Activated naive CD4-positive, alpha-beta T cell treated with anti-CD3 and anti-CD28 coated beads, Interleukin-2, amount 50 U/mL, for 72 hours (primary cell): ENCODE results near the gene AFAP1. TPM values are rescaled to one million over a fixed set of nuclear protein-coding genes. Genes with fewer than 3 reads are reported as not detected.

Source experiments
- ATAC-seq, 2 donors: fragments of 150-1000 bp; cut with Tn5 transposase; 2 replicates each; pipeline ENCODE4 v1.10.0; 2021; ENCODE audit warnings: mild to moderate bottlenecking in 2 of 2, moderate library complexity in 2 of 2
- DNase-seq, 2 donors: peaks; one replicate each; pipeline ENCODE4 v3.0.0; 2021 to 2022; ENCODE audit warnings: low spot score in 2 of 2
- H3K27ac Mint-ChIP-seq, 2 donors: one replicate each; pipeline ENCODE4 v1.8.0; 2022; ENCODE audit warnings: mild to moderate bottlenecking in 2 of 2, mixed read lengths in 2 of 2
- H3K36me3 Mint-ChIP-seq, 2 donors: one replicate each; pipeline ENCODE4 v1.8.0; 2022; ENCODE audit warnings: mixed read lengths in 2 of 2
- H3K9me3 Mint-ChIP-seq, 2 donors: one replicate each; pipeline ENCODE4 v1.8.0; 2022; ENCODE audit warnings: mixed read lengths in 2 of 2
- total RNA-seq, 2 donors: library from RNA; stranded (reverse); gene quantifications; one replicate each; pipeline ENCODE4 v1.2.3, GENCODE V29; 2022

AFAP1 gene
- total RNA-seq, 2 donors from 2014 or later: 10.2 to 41.9 TPM

DNA sequence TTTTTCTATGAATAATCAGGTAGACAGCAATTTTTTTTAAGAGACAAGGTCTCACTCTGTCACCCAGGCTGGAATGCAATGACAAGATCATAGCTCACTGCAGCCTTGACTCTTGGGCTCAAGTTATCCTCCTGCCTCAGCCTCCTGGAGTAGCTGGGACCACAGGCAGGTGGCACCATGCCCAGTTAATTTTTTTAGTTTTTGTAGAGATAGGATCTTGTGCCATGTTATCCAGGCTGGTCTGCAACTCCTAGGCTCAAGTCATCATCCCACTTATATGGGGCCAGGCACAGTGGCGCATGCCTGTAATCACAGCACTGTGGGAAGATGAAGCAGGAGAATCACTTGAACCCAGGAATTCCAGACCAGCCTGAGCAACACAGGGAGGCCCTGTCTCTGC is 26.8 kb downstream of the AFAP1 start:
- no peak overlapping the region for H3K27ac Mint-ChIP-seq
- no peaks in the 10 kb centered on the region for H3K9me3 Mint-ChIP-seq
- ATAC-seq (no peak), DNase-seq (no peak)
- H3K36me3 Mint-ChIP-seq: peaks cover 0 to 25% of the 10 kb centered on the region in 2 donors

DNA sequence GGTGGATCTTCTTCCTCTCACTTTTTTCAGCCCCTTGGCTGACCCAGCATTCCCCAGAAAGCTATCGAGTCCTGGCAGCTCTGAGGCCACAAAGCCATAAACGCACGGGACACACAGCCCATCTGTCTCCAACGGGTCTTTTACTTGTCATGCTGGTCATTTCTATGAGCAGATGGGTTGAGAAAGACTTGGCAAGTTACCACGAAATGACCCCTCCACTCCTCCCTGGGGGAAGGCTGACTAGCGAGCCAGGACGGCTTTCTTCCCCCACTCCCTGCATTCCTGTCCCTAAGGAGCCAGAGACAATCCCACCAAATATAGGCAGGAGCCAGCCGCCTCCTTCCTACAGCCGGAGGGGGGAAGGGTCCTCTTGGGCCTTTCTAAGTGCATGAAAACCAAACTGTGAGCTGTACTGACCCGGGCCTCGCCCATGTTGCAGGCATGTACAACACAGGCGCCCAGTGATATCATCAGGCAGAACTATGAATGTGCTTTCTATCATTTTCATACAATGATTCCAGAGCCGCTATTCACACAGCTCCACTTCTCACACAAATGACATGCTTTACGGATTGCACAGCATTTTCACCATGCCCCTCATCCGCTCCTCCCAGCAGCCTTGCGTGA is 28.6 kb downstream of the AFAP1 start:
- Mint-ChIP-seq H3K27ac (no peak overlapping the region), H3K9me3 (no peaks in the 10 kb centered on the region), H3K36me3 (peaks cover 0 to 15% of the 10 kb centered on the region in 2 donors)
- ATAC-seq (no peak), DNase-seq (no peak)

DNA sequence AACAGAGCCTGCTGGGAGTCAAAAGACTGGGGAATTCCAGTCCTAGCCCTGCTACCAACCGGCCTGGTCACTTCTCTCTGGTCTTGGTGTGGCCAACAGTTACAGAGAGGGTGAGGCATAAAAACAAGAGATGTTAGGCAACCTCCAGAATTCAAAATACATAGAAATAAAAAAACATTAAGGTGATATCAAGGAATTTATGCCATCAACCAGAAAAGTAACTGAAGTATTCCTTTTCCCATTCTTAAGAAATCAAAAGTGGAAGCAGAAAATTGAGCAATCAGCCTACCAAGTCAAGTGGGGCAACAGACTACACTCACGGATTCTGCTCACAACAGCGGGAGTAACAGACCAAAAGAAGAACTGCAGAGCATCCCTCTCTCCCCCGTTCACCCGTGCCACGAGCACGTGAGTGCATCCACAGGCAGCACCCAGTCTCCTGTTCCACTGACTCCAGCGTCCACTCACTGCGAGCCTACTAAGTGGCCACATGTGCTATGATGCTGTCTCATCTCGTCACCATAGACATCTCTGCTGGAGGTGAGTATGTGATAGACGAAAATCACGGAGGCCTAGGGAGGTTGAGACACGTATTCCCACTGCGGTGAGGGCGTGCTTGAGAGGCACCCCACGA is 29.3 kb downstream of the AFAP1 start:
- H3K36me3 Mint-ChIP-seq: peaks cover 0 to 19% of the 10 kb centered on the region in 2 donors
- DNase-seq: no peak
- H3K9me3 Mint-ChIP-seq: no peaks in the 10 kb centered on the region
- ATAC-seq: no peak
- H3K27ac Mint-ChIP-seq: no peak overlapping the region

DNA sequence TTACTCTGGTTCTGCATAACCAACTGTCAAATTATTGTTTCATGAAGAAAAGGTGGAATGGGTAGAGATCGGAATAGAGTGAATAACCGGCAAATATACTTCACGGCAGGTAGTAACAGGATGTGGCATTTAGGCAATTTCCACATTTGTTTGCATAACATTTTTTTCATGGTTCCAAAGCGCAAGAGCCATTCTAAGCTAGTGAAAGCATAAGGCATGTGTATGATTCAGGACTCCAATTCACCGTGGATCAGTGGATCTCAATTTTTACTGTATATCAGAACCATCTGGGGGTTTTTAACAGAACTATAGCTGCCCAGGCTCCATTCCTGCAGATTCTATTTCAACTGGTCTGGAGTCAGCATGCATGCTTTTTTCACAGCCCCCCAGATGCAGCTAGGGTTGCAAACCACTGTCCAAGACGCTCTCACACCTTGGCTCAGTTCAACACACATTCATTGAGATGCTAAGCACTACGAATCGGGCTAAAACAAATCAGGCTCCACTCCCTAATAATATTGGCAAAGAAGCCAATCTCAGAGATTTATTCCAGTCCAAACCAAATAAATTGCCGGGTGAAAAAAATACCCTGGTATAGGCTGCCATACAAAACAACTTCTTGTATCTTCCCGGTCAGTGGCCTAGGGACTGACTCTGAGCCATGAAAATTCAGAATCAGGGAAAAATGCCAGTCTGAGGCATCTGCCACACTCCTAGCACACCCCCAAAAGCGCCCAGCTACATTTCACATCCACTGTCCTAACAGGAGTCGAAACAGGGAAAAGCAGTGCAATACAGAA is 30.0 kb downstream of the AFAP1 start:
- Mint-ChIP-seq H3K27ac (no peak overlapping the region), H3K9me3 (no peaks in the 10 kb centered on the region), H3K36me3 (peaks cover 0 to 12% of the 10 kb centered on the region in 2 donors)
- DNase-seq (no peak), ATAC-seq (no peak)

DNA sequence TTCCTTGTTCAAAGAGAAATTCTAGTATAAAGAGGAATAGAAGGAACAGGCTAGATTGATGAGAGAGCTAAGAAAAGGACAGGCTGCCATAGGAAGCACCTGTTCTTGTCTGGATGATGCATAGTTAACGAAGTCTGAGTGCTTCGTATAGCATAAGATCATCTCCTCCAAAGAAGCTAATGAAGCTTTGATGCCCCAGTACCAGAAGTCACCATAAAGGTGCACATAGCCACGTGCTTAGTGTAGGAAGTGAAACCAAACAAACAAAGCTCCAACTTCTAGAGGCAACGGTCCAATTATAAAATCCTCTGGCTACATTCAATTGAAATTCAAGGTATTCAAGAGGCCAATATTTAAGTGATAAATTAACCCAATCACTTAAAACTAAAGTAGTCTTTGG is 31.0 kb downstream of the AFAP1 start:
- no peak for ATAC-seq
- Mint-ChIP-seq H3K9me3 (no peaks in the 10 kb centered on the region), H3K27ac (no peak overlapping the region), H3K36me3 (peaks cover 0 to 16% of the 10 kb centered on the region in 2 donors)
- DNase-seq: no peak

DNA sequence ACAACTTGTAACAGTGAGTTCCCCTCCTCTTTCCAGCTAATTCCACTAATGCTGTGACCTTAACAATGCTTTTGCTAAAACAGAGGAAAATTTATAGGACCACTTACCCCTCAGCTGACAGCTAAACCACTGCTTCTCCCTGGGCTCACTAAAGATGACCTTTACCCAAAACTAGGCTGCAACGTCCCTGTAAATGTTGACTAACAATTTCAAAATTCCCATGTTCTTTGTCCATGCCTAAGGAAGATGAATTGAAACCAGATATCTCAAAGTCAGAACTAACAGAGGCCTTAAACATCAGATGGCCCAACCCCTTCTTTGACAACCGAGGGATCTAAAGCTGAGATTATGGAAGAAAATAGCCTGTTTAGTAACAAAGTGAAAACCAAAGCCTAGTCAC is 32.5 kb downstream of the AFAP1 start:
- peaks cover 0 to 10% of the 10 kb centered on the region in 2 donors for H3K36me3 Mint-ChIP-seq
- no peak for DNase-seq

DNA sequence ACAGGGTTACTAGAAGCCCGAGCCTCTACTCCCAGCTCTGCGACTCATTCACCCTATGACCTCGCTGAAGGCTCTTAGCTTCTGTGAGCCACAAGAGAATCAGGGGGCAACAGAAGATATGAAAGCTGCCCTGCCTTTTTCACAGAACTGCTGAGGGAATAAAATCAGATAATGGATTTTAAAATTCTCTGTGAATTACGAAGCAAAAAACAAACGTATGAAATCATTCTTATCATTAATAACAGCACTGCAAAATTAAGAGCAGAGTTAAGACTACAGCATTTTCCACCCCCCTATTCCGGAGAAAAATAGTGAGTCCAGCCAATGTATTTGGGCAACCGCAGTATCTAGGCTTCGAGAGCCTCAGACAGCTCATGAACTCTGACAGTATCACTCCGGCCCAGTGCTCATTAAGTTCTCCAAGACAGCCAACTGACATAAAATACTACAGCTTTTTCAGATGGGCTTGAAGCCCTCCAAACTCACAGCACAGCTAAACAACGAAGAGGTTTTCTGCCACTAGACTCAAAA is 33.4 kb downstream of the AFAP1 start:
- H3K36me3 Mint-ChIP-seq: peaks cover 0 to 10% of the 10 kb centered on the region in 2 donors
- no peak overlapping the region for H3K27ac Mint-ChIP-seq
- DNase-seq (no peak), ATAC-seq (no peak)
- no peaks in the 10 kb centered on the region for H3K9me3 Mint-ChIP-seq

More for the DNA sequence above, 32.5 kb downstream of the AFAP1 start:
- ATAC-seq: no peak
- H3K27ac Mint-ChIP-seq: no peak overlapping the region
- no peaks in the 10 kb centered on the region for H3K9me3 Mint-ChIP-seq

DNA sequence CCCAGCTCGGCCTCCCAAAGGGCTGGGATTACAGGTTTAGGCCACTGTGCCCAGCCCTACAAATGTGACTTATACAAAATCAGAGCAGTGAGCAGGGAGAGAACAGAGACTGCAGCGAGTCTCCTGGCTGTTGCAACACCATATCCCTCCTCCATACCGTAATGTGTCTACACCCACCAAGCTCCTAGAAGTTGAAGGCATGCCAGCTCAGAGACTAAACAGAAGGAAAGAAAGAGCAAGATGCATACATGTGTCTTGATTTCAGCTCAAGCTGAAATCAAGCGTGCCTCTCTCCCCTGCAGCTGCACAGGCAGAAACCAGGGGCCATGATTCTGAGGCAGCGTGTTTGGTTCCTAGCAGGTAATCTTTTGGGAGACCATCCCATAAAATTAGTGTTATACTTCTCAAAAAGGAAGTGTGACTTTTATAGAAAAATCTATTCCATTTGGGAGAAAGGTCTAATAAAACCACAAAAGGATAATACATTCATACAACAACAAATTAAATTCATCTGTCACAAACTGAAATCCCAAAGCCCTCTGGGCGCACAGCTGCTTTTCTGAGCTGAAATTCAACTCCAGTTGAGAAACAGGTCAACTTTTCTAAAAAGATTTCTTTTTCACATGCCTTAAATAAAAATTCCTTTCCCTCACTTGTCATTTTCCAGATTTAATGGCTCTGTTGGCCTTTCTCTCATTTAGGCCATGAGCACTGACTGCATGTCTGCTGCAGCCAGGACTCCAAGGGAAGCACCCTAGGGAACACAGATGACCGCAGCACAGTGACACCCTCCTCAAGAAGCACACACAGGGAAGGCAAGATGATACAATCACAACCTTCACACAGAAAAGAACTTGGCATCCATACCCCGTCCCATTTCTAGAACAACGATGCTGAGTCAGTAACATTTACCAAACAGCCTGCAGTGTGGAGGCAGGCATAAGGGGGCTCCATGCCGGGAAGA is 34.4 kb downstream of the AFAP1 start:
- ATAC-seq: no peak
- no peak for DNase-seq
- Mint-ChIP-seq H3K27ac (peak overlapping the region in 1 of 2 donors; percentile 91), H3K9me3 (no peaks in the 10 kb centered on the region), H3K36me3 (peaks cover 0 to 10% of the 10 kb centered on the region in 2 donors)

DNA sequence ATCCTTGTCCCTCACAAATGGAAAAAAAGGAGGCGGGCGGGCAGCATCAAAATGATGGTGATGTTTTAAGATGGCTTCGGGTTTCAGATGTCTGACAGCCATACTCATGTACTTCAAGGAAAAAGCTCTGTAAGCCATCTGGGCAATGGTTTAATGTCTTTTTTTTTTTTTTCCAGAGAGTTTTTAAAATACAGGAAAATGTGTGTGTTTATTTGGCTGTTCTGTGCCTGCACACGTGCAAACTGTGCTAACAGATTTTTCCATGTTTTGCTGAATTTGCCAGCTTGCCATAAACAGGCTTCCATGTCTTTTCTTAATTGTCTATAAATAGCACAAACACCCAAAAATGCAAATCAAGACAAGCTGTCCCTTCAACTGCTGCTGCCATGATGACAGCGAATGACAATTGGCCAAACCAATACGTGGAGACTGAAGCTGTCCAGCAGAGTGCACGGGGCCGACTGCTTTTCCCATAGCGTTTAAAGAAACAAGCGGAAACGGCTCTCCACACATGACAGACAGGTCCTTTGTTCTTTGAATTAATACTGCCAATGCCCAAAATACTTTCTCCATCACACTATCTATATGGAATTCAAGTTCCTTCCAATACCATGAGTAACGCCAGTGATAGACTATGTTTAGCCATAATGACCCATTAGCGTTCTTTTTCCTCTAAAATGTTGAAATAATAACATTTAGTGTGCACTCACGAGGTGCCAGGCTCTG is 35.7 kb downstream of the AFAP1 start:
- DNase-seq (no peak), ATAC-seq (no peak)

DNA sequence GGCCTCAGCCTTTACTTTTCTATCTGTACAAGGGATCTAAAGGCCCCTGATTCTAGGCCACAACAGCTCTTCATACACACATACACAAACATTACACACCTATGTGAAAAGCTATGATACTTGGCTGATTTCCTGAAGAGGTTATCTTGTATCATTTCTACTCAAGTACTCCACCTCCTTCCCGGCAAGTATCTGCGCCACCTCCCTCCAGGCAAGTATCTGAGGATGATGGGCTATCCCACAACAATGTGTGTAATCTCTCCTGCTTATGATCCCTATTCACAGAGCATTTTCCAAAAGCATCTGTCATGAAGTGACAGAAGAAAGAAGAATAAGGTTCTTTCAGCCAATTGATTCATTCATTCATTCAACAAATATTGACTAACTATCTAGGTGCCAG is 36.8 kb downstream of the AFAP1 start:
- DNase-seq (no peak), ATAC-seq (no peak)
- peaks cover 0 to 2% of the 10 kb centered on the region in 2 donors for H3K9me3 Mint-ChIP-seq
- no peak overlapping the region for H3K27ac Mint-ChIP-seq
- H3K36me3 Mint-ChIP-seq: peaks cover 0 to 13% of the 10 kb centered on the region in 2 donors

More for the DNA sequence above, 35.7 kb downstream of the AFAP1 start:
- Mint-ChIP-seq H3K27ac (no peak overlapping the region), H3K36me3 (peaks cover 0 to 10% of the 10 kb centered on the region in 2 donors), H3K9me3 (no peaks in the 10 kb centered on the region)

DNA sequence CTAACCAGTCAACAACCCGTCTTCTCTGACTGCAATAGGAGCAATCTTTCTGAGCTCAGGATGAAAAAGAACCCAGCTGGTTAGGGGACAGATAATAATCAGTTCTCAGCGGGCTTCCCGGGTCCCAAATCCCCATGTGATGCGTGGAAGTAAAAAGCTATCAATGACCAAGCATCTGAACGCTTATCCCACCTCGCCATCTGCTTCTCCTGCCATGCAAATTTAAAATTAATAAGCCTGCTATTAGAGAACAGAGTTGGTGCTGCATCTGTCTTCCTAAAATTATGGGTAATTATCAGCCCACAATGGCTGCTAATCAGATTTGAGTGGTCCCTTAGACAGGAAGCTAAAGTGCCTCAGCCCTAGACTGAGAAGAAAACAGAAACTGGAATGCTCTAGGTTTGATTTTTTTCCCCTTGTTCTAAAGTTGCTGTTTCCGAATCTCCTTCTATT is 37.5 kb downstream of the AFAP1 start:
- DNase-seq (no peak), ATAC-seq (no peak)
- Mint-ChIP-seq H3K36me3 (peaks cover 0 to 16% of the 10 kb centered on the region in 2 donors), H3K27ac (no peak overlapping the region), H3K9me3 (peaks cover 0 to 5% of the 10 kb centered on the region in 2 donors)

DNA sequence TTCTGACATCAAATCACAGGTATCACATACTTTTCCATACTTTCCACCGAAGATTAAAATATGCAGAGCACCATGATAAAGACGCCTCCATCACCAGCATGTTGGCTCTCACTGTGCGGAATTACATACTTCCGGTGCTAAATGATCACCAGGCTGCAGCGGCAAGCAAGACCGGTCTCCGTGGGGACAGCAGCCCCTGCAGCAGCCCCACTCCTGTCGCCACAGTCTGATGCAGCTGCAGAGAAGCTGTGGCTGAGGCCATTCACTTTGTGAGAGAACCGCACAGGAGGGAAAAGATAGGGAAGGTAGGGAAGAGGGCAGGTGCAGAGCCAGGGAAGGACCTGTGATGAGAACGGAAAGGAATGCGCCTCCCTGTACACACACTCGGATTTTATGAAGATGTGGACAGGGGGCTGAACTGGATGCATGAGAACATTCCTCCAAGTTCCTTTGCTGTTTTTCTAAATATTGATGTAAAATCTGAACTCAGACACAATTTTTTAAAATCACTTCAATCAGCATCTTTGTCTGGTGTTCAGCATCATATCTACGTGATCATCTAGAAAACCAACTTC is 38.3 kb downstream of the AFAP1 start:
- Mint-ChIP-seq H3K36me3 (peaks cover 0 to 16% of the 10 kb centered on the region in 2 donors), H3K27ac (no peak overlapping the region), H3K9me3 (peaks cover 0 to 5% of the 10 kb centered on the region in 2 donors)
- ATAC-seq (no peak), DNase-seq (no peak)

DNA sequence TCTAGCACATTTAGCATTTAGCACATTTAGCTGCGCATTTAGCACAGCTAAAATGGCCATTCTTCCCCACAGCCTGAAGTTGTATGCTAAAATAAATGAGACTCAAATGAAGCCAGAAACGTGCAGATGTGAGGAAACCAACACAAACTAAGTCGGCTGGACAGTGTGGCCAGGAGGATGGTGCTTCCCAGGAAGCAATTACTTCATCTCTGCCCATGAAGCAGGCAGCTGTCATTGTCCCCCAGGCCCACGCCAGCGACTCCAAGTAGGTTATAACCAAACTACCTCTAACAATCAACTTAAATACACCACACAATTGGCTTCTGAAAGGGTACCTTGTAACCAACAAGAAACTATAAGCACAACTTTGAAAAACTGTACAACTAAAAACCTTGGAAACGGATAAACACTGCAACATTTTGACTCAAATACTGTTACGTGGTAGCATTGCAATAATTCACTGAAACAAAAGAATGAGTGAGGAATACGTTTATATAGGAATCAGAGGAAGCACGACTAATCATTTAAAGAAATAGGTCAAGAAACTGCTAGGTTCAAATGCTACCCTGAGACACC is 39.2 kb downstream of the AFAP1 start:
- Mint-ChIP-seq H3K36me3 (peaks cover 0 to 13% of the 10 kb centered on the region in 2 donors), H3K27ac (no peak overlapping the region), H3K9me3 (peaks cover 0 to 5% of the 10 kb centered on the region in 2 donors)
- DNase-seq: no peak
- ATAC-seq: no peak

DNA sequence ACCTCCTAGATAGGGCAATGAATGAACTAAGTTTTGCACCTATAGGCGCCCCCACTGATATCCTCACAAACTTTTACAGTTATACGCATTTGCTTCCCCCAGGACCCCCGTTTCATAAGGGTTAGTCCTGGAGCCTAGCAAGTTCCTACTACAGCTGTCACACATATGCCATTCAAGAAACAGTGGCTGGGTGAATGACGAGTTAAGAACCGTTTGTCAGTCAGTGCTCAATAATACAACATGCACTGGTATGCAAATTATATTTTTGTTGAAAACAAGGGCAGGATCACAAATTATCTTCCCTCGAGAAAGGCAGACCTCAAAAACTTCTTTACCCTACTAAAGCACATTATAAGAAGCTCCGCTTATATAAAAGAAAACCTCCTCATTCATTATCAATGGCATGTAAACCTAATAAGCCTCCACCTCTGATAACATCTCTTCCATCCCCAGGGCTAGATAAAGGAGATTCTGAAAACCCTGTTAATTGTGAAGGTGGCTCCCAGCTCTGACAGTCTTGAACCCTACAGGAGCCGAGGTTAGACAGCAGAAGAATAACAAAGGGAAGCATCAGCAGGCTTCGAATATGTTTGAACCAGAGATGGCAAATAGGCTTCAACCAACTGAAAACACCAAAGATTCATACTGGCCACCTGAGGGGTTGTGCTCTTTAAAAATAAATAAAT is 40.3 kb downstream of the AFAP1 start:
- H3K9me3 Mint-ChIP-seq: peaks cover 0 to 5% of the 10 kb centered on the region in 2 donors
- no peak overlapping the region for H3K27ac Mint-ChIP-seq
- no peak for DNase-seq
- no peak for ATAC-seq
- peaks cover 0 to 9% of the 10 kb centered on the region in 2 donors for H3K36me3 Mint-ChIP-seq
